CD4-positive, alpha-beta T cell treated with Interleukin-1 beta for 1 hour (primary cell): ENCODE results near the gene VPS13A.

Experiments used
- DNase-seq, 2 donors: peaks; one replicate each; pipeline ENCODE4 v3.0.0-alpha.2; 2020 to 2022

VPS13A gene

GRCh38 chr9:77177143-77177893, at the start of gene VPS13A:
Gene VPS13A, plus strand, starts transcription at chr9:77177534. Its CDS starts 171 bp downstream, at chr9:77177705.
- peak; percentile 91 to 92 for DNase-seq

- DNase-seq, result no peak
These were observed 49.1 kb upstream of the VPS13A start for GRCh38 chr9:77128125-77128789.

GRCh38 chr9:77131399-77131798, 45.9 kb upstream of the VPS13A start:
- no peak for DNase-seq

- DNase-seq, result no peak
These were observed 44.3 kb upstream of the VPS13A start for GRCh38 chr9:77133011-77133410.

- no peak for DNase-seq
These were observed 35.0 kb upstream of the VPS13A start for GRCh38 chr9:77142366-77142765.

GRCh38 chr9:77149879-77150278, 27.5 kb upstream of the VPS13A start:
- DNase-seq, result no peak

- DNase-seq, result no peak
These were observed 25.0 kb upstream of the VPS13A start for GRCh38 chr9:77152289-77152688.

GRCh38 chr9:77156646-77157371, 20.5 kb upstream of the VPS13A start:
- no peak for DNase-seq

- no peak for DNase-seq
These were observed 18.4 kb upstream of the VPS13A start for GRCh38 chr9:77158772-77159513.

GRCh38 chr9:77161191-77161590, 16.1 kb upstream of the VPS13A start:
- DNase-seq, result no peak

- DNase-seq, result no peak
These were observed 15.4 kb upstream of the VPS13A start for GRCh38 chr9:77161966-77162365.

GRCh38 chr9:77162366-77162765, 15.0 kb upstream of the VPS13A start:
- DNase-seq, result no peak

- DNase-seq, result no peak
These were observed 13.4 kb upstream of the VPS13A start for GRCh38 chr9:77163884-77164283.

GRCh38 chr9:77166193-77166592, 11.1 kb upstream of the VPS13A start:
- no peak for DNase-seq

GRCh38 chr9:77170991-77171699, 6.2 kb upstream of the VPS13A start:
- DNase-seq, result no peak

- DNase-seq, result no peak
These were observed 2.2 kb upstream of the VPS13A start for GRCh38 chr9:77175151-77175550.

GRCh38 chr9:77176106-77176505, 1.2 kb upstream of the VPS13A start:
- no peak for DNase-seq

GRCh38 chr9:77176686-77177142, 620 bp upstream of the VPS13A start:
- no peak for DNase-seq

GRCh38 chr9:77177894-77178794, 810 bp downstream of the VPS13A start:
- peak; percentile 58 to 61 for DNase-seq

GRCh38 chr9:77180056-77180455, 2.7 kb downstream of the VPS13A start:
- DNase-seq, result no peak

- no peak for DNase-seq
These were observed 6.2 kb downstream of the VPS13A start for GRCh38 chr9:77183581-77183980.
